ENCODE results near the gene FAM124A.

FAM124A gene, protein sequence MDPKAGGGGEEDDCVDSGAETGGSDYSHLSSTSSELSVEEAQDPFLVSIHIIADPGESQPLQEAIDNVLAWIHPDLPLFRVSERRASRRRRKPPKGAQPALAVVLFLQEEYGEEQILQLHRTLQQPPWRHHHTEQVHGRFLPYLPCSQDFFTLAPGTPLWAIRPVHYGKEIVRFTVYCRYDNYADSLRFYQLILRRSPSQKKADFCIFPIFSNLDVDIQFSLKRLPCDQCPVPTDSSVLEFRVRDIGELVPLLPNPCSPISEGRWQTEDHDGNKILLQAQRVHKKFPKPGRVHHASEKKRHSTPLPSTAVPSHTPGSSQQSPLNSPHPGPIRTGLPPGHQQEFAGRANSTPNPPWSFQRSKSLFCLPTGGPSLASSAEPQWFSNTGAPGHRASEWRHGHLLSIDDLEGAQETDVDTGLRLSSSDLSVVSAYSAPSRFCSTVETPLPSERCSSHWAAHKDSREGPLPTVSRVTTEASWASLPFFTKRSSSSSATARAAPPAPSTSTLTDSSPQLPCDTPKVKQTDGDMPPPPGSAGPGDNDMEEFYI

DNA sequence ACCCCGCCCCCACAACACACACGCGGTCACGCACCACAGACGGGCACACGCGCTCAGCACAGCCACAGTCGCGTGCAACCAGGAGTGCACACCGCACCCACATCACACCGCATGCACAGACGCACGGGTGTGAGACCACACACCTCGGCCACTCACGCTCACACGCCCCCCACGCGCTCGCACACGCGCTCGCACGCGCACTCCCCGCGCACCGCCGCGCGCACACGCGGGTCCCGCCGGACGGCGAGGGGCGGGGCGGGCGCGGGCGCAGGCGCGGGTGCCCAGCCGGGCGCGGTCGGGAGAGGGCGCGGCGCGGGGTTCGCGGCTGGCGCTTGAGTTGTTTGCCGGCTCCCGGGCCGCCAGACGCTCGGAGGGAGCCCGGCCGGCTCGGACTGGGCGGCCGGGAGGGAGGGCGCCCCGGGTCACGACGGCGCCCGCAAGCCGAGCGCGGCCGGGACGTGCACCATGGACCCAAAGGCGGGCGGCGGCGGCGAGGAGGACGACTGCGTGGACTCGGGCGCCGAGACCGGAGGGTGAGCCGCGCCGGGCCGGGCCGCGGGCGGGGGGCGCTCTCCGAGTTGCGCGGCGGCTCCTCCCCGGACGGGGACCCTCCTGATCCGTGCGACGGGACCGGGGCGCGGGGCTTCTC is at the start of gene FAM124A:
Gene FAM124A (plus strand): TSS at position 362 of the 649 bp plus-strand sequence. CDS start 104 bp downstream, at position 466.
- DNase-seq (ENCODE audit: low read depth in 2 of 2) = peak in 1 of 2 experiments; percentile 44

DNA sequence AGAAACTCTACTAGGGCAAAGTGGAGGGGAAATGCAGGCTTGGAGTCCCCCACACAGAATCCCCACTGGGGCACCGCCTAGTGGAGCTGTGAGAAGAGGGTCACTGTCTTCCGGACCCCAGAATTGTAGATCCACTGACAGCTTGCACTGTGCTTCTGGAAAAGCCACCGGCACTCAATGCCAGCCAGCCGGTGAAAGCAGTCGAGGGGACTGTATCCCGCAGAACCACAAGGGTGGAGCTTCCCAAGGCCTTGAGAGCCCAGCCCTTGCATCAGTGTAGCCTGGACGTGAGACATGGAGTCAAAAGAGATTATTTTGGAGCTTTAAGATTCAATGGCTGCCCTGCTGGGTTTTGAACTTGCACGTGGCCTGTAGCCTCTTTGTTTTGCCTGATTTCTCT is 47.2 kb upstream of the FAM124A start:
- DNase-seq (ENCODE audit: low read depth in 2 of 2) = no peak

DNA sequence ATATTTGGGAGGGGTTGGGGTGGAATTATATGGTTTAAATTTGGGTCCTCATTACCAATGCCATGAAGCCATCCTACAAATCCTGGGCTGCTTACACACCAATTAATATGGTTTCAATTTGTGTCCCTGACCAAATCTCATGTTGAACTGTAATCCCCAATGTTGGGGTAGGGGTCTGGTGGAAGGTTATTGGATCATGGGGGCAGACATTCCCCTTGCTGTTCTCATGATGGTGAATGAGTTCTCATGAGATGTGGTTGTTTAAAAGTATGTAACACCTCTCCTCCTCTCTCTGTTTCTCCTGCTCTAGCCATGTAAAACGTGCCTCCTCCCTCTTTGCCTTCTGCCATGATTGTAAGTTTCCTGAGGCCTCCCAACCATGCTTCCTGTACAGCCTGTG is 46.6 kb upstream of the FAM124A start:
- no peak for DNase-seq (ENCODE audit: low read depth in 2 of 2)

GRCh38 chr13:51177188-51177587 is 45.0 kb upstream of the FAM124A start:
- DNase-seq (ENCODE audit: low read depth in 2 of 2) = no peak

- DNase-seq (ENCODE audit: low read depth in 2 of 2) = no peak
Measured at GRCh38 chr13:51178456-51179074, 43.6 kb upstream of the FAM124A start.

DNA sequence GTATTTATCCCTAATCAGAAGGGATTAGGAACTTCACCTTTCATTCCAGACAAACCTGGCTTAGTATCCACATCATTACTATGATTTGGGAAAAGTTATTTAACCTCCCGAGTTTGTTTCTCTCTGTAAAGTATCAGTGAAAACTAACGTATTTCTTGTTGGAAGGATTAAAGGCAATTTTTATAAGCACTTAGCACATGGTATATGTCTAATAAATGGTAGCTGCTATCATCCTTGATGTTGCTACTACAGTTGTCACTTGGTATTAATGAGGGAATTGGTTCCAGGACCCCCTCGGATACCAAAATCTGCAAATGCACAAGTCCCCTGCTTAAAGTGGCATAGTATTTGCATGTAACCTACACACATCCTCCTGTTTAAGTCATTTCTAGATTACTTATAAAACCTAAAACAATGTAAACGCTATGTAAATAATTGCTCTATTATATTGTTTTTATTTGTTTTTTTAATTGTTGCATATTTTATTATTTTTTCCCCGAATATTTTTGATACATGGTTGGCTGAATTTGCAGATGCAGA is 42.7 kb upstream of the FAM124A start:
- no peak for DNase-seq (ENCODE audit: low read depth in 2 of 2)

- no peak for DNase-seq (ENCODE audit: low read depth in 2 of 2)
Measured at GRCh38 chr13:51180853-51181511, 41.2 kb upstream of the FAM124A start.

DNA sequence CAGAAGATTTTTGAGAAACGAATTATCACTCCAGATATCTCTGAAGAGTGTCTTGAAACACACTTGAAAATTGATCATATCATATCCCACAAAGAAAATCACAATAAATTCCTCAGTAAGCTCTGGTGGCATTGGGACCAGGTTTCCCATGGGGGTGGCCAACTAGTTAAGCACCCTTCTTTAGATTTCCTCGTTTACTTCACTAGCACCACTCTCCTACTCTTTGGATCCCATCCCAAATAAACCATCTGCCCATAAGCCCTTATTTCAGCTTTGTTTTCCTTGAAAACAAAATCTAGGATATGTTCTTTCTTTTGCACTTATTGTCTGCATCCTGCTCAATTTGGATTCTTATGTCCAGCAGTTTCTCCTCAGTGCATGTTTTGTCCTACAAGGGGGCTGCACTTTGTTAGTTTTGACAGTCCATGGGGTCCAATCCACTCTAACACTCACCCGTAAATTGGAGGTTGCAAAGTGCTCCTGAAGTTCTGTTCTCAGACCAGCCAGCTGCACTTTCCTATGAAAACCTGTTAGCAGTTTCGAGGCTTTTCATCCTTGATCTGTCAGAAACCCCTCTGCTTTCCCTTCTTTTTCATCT is 40.3 kb upstream of the FAM124A start:
- no peak for DNase-seq (ENCODE audit: low read depth in 2 of 2)

DNA sequence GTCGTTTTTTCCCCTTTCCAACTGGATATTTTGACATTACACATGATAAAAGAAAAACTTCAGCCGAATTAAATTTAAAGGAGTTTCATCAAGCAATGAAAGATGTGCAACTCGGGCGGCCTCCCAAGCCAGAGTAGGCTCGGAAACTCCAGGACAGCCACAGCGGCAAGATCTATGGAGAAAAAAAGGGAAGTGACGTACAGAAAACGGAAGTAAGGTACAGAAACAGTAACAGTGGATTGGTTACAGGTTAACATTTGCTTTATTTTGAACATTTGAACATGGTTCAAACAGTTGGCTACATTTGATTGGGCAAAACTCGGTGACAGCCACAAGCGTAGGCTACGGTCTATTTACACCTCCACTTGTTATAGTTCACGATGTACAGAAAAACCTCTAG is 30.5 kb upstream of the FAM124A start:
- DNase-seq (ENCODE audit: low read depth in 2 of 2) = no peak

GRCh38 chr13:51192348-51192747 is 29.9 kb upstream of the FAM124A start:
- no peak for DNase-seq (ENCODE audit: low read depth in 2 of 2)

DNA sequence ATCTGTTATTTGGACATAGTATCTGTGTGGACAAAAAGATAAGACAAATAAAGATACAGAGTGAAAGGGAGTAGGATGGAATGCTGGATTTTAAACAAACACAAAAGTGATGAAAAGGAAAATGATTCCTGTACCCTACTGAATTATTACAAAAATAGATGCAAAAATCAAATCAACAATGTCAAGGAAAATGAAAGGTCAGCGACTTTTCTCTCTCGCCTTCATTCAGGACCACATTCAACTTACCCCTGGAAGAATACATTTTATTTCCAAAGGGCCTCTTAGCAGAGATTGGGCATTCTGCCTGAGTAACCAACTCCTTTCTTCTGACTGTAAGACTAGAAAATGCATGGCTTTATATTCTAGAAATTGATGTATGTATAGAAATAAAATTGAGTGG is 28.8 kb upstream of the FAM124A start:
- DNase-seq (ENCODE audit: low read depth in 2 of 2) = no peak

DNA sequence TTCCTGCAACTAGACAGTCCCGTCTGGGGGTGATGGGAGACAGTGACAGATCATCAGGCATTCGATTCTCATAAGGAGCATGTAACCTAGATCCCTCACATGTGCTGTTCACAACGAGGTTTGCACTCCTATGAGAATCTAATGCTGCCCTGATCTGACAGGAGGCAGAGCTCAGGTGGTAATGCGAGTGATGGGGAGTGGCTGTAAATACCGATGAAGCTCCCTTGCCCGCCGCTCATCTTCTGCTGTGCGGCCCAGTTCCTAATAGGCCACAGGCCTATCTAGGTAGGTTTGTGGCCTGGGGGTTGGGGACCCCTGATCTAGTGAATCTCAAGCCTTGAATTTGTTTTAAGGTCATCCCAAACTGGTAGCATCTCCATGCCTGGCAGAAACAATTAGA is 27.3 kb upstream of the FAM124A start:
- DNase-seq (ENCODE audit: low read depth in 2 of 2) = no peak

- no peak for DNase-seq (ENCODE audit: low read depth in 2 of 2)
Measured at GRCh38 chr13:51201886-51202285, 20.3 kb upstream of the FAM124A start.

- no peak for DNase-seq (ENCODE audit: low read depth in 2 of 2)
Measured at GRCh38 chr13:51202477-51203046, 19.6 kb upstream of the FAM124A start.

DNA sequence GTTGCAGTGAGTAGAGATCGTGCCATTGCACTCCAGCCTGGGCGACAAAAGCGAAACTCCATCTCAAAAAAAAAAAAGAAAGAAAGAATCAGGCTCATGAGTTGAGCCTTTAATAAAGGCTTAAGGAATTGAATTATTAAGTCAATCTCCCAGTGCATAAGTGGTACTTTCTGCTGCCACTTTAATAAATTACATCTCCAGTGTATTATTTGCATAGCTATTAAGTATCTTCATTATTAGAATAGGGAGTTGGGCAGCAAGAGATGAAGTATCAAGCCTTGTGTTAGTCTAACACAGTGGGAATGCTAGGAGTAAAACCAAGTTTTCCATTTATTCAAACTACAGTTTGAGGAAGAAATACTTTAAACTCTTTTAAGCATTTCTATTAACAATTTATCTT is 15.6 kb upstream of the FAM124A start:
- no peak for DNase-seq (ENCODE audit: low read depth in 2 of 2)

GRCh38 chr13:51207881-51208280 is 14.3 kb upstream of the FAM124A start:
- DNase-seq (ENCODE audit: low read depth in 2 of 2) = no peak

GRCh38 chr13:51208716-51209115 is 13.5 kb upstream of the FAM124A start:
- DNase-seq (ENCODE audit: low read depth in 2 of 2) = no peak

DNA sequence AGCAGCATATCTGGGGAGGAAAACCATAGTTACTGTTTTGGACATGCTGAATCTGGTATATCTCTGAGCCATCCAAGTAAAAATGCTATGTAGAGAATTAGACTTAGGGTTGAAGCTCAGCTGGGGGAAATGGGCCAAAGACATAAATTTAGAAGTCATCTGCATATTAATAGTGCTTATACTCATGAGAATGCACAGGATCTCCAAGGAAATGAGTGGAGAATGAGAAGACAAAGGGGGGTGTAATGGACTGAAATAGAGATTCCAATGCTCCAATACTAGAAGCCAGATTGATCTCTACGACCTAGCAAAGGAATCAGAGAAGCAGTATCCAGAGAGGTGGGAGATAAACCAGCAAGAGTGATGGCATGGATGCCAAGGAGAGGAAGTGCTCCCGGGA is 10.3 kb upstream of the FAM124A start:
- no peak for DNase-seq (ENCODE audit: low read depth in 2 of 2)

DNA sequence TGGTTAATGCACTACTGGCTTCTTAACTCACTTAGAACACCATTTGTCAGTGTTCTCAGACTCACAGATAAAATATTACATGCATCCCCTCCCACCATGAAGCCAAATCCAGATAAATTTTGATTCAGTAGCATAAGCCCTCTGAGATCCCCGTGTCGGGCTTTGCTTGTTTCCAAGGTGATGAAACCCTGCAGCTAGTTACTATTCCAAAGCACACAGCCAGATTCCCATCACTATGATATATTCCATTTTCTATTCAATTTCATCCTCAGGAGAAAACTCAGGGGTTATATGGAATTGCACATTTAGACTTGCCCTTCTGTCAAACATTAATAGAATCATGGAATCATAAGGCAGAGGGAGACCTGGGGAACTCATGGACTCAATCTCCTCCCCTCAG is 9.4 kb upstream of the FAM124A start:
- DNase-seq (ENCODE audit: low read depth in 2 of 2) = no peak

GRCh38 chr13:51213173-51213728 is 8.9 kb upstream of the FAM124A start:
- DNase-seq (ENCODE audit: low read depth in 2 of 2) = no peak

DNA sequence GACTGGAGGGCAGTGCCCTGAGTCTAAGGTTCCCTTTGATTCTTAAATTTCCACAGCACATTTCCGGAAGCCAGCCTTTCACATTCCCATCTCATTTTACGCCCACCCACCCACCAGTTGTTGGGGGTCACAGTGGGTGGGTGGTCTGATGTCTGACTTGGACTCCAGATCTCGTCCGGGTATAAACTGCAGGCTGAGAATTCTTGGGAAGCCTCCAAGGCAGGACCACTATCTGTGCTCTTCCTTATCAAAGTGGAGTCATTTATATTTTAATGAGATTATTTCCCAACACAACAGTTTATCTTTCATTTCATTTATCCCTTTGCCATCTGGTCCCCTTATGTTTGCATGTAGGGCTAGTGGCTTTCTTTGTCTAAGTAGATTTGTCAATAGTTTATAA is 3.6 kb upstream of the FAM124A start:
- DNase-seq (ENCODE audit: low read depth in 2 of 2) = no peak
